Tibial nerve (tissue), 3 donors: ENCODE results near the gene CALHM6.

Experiments used
- CTCF ChIP-seq, 5 experiments: fragments of 200-600 bp in 3 of 5; fragments of 450-650 bp in 2 of 5; sonication (generic) in 3 of 5; IDR thresholded peaks; one replicate each; pipeline ENCODE4 v1.5.1; 2016 to 2019; ENCODE audit warnings: antibody characterized with exemption in 5 of 5, mild to moderate bottlenecking in 3 of 5, moderate library complexity in 2 of 5
- POLR2A ChIP-seq, 2 donors: fragments of 450-650 bp; IDR thresholded peaks; one replicate each; pipeline ENCODE4 v1.6.1; 2017; ENCODE audit warnings: antibody characterized with exemption in 2 of 2, mild to moderate bottlenecking in 2 of 2, moderate library complexity in 2 of 2

- TF ChIP-seq CTCF (IDR thresholded peaks at IDR 0.05), result no peak
- no peak for TF ChIP-seq POLR2A (IDR thresholded peaks at IDR 0.05)
Measured at GRCh38 chr6:116482780-116483179, 21.6 kb downstream of the CALHM6 start.
